H1 (cell line): ENCODE measurements around the gene MYO15B. TPM values are rescaled to one million over a fixed set of nuclear protein-coding genes. Genes with fewer than 3 reads are reported as not detected.

Experiments used
- CTCF ChIA-PET: fragments of 300-600 bp; sonication (Branson Sonifier 250); formaldehyde crosslinking; loops from one replicate; lab custom pipeline; 2021; ENCODE audit not compliant: partially characterized antibody; lab: Charles Lee
- POLR2A ChIA-PET: fragments of 300-600 bp; sonication (Branson Sonifier 250); formaldehyde crosslinking; loops from one replicate; lab custom pipeline; 2021; ENCODE audit warnings: inconsistent platforms; ENCODE audit not compliant: partially characterized antibody; lab: Charles Lee
- DNase-seq, 2 experiments: peaks; one replicate each; pipeline versions ENCODE4 v3.0.0 to v3.0.0-alpha.2; 2010 to 2022; ENCODE audit warnings: low spot score in 2 of 2, low read depth in 1 of 2, mixed read lengths in 1 of 2
- FAIRE-seq: peaks from 2 replicates; lab custom pipeline; 2011; peaks lifted over from hg19 to GRCh38; lab: Jason Lieb, UNC
- H2AFZ ChIP-seq: 2 replicates; pipeline ENCODE4 v1.8.1; 2012; ENCODE audit warnings: low read length, inconsistent platforms
- H2AK5ac ChIP-seq: 2 replicates; pipeline ENCODE4 v1.6.1; 2013; ENCODE audit warnings: low read depth, low read length
- H2BK120ac ChIP-seq: replicated peaks from 2 replicates; pipeline ENCODE3; 2013; ENCODE audit warnings: low read depth, low read length, inconsistent platforms
- H2BK12ac ChIP-seq: 2 replicates; pipeline ENCODE4 v1.6.1; 2013; ENCODE audit warnings: low read depth, low read length
- H2BK15ac ChIP-seq: 2 replicates; pipeline ENCODE4 v1.6.1; 2013; ENCODE audit warnings: low read length
- H2BK20ac ChIP-seq: 2 replicates; pipeline ENCODE4 v1.6.1; 2013; ENCODE audit warnings: low read length
- H2BK5ac ChIP-seq: 2 replicates; pipeline ENCODE4 v1.6.1; 2013; ENCODE audit warnings: low read depth, low read length
- H3K14ac ChIP-seq: 2 replicates; pipeline ENCODE4 v1.6.1; 2013; ENCODE audit warnings: inconsistent platforms; ENCODE audit not compliant: insufficient read length
- H3K18ac ChIP-seq: 2 replicates; pipeline ENCODE4 v1.6.1; 2013; ENCODE audit warnings: low read length; ENCODE audit errors: extremely low read depth
- H3K23ac ChIP-seq: 2 replicates; pipeline ENCODE4 v1.6.1; 2013; ENCODE audit warnings: inconsistent platforms; ENCODE audit not compliant: insufficient read length
- H3K23me2 ChIP-seq: 2 replicates; pipeline ENCODE4 v1.6.1; 2013; ENCODE audit warnings: low read depth, low read length
- H3K27ac ChIP-seq: 2 replicates; pipeline ENCODE4 v1.6.1; 2011; ENCODE audit warnings: low read depth, low read length, inconsistent platforms
- H3K27me3 ChIP-seq, 4 experiments: replicated peaks in 1 of 4; 1 replicate in 1 of 4; 2 replicates in 3 of 4; pipeline versions ENCODE4 v1.6.1 to v1.8.1; 2011 to 2013; ENCODE audit warnings: low read length in 3 of 4, mild to moderate bottlenecking in 3 of 4, inconsistent platforms in 2 of 4, mixed read lengths in 2 of 4, moderate library complexity in 1 of 4; ENCODE audit not compliant: control insufficient read depth in 3 of 4, insufficient read depth in 3 of 4; ENCODE audit errors: extremely low read depth in 1 of 4
- H3K36me3 ChIP-seq, 4 experiments: 2 replicates each; pipeline versions ENCODE4 v1.6.1 to v1.8.1; 2011 to 2013; ENCODE audit warnings: mild to moderate bottlenecking in 4 of 4, low read length in 3 of 4, moderate library complexity in 2 of 4, control low read depth in 1 of 4, inconsistent platforms in 1 of 4; ENCODE audit not compliant: insufficient read depth in 4 of 4, control insufficient read depth in 2 of 4
- H3K4ac ChIP-seq: replicated peaks from 2 replicates; pipeline ENCODE3; 2013; ENCODE audit warnings: low read length, low read depth, mixed read lengths, inconsistent platforms; ENCODE audit not compliant: insufficient read length
- H3K4me1 ChIP-seq, 4 experiments: replicated peaks in 1 of 4; 1 replicate in 1 of 4; 2 replicates in 3 of 4; pipeline versions ENCODE4 v1.6.1 to v1.8.1; 2011 to 2013; ENCODE audit warnings: low read length in 3 of 4, inconsistent platforms in 2 of 4, mixed read lengths in 1 of 4; ENCODE audit not compliant: insufficient read depth in 4 of 4, control insufficient read depth in 3 of 4
- H3K4me2 ChIP-seq, 2 experiments: 2 replicates each; pipeline versions ENCODE4 v1.6.1 to v1.8.1; 2011 to 2013; ENCODE audit warnings: low read depth in 2 of 2, low read length in 2 of 2, control low read depth in 1 of 2, inconsistent platforms in 1 of 2, mild to moderate bottlenecking in 1 of 2; ENCODE audit not compliant: insufficient read depth in 1 of 2
- H3K4me3 ChIP-seq, 4 experiments: fragments of 200-600, 300-600 bp in 1 of 4; sonication (generic), shearing (Covaris generic), sonication (Bioruptor Twin) in 1 of 4; 2 replicates each; pipeline versions ENCODE4 v1.5.1 to v1.8.1; 2011 to 2016; ENCODE audit warnings: low read length in 4 of 4, low read depth in 3 of 4, control low read depth in 2 of 4, inconsistent platforms in 2 of 4, mild to moderate bottlenecking in 2 of 4, mixed read lengths in 1 of 4, moderate library complexity in 1 of 4; ENCODE audit not compliant: insufficient read depth in 2 of 4; ENCODE audit errors: extremely low read depth in 1 of 4
- H3K56ac ChIP-seq: replicated peaks from 2 replicates; pipeline ENCODE3; 2013; ENCODE audit warnings: low read depth, mild to moderate bottlenecking, mixed read lengths, low read length, inconsistent platforms; ENCODE audit not compliant: insufficient read length
- H3K79me1 ChIP-seq: 2 replicates; pipeline ENCODE4 v1.6.1; 2013; ENCODE audit warnings: low read depth, low read length, control low read depth
- H3K79me2 ChIP-seq, 2 experiments: 2 replicates each; pipeline versions ENCODE4 v1.6.1 to v1.8.1; 2012 to 2013; ENCODE audit warnings: low read length in 2 of 2, mild to moderate bottlenecking in 2 of 2, inconsistent platforms in 1 of 2; ENCODE audit not compliant: insufficient read depth in 2 of 2, control insufficient read depth in 1 of 2
- H3K9ac ChIP-seq, 4 experiments: replicated peaks in 1 of 4; 1 replicate in 1 of 4; 2 replicates in 3 of 4; pipeline versions ENCODE4 v1.6.1 to v1.8.1; 2011 to 2013; ENCODE audit warnings: low read depth in 3 of 4, low read length in 3 of 4, control low read depth in 2 of 4, mild to moderate bottlenecking in 2 of 4, moderate library complexity in 2 of 4, inconsistent platforms in 1 of 4; ENCODE audit errors: extremely low read depth in 1 of 4
- H3K9me3 ChIP-seq, 2 experiments: 2 replicates each; pipeline versions ENCODE4 v1.6.1 to v1.8.1; 2012 to 2013; ENCODE audit warnings: mild to moderate bottlenecking in 2 of 2, moderate library complexity in 2 of 2, control low read depth in 1 of 2, inconsistent platforms in 1 of 2, low read depth in 1 of 2, low read length in 1 of 2, mixed read lengths in 1 of 2; ENCODE audit not compliant: insufficient read depth in 2 of 2
- H4K20me1 ChIP-seq, 2 experiments: replicated peaks in 1 of 2; 2 replicates each; pipeline versions ENCODE3 to v1.8.1; 2011 to 2013; ENCODE audit warnings: inconsistent platforms in 2 of 2, low read length in 2 of 2, mild to moderate bottlenecking in 1 of 2; ENCODE audit not compliant: insufficient read depth in 2 of 2, control insufficient read depth in 1 of 2
- H4K5ac ChIP-seq: 2 replicates; pipeline ENCODE4 v1.6.1; 2013; ENCODE audit warnings: low read length, low read depth, mixed read lengths, inconsistent platforms; ENCODE audit not compliant: insufficient read length
- H4K8ac ChIP-seq: 2 replicates; pipeline ENCODE4 v1.8.0; 2013; ENCODE audit warnings: mild to moderate bottlenecking, moderate library complexity, low read length, inconsistent platforms; ENCODE audit not compliant: insufficient read depth; ENCODE audit errors: extremely low read depth
- H4K91ac ChIP-seq: replicated peaks from 2 replicates; pipeline ENCODE3; 2013; ENCODE audit warnings: low read length, mixed read lengths, inconsistent platforms; ENCODE audit not compliant: insufficient read length
- BACH1 ChIP-seq: IDR thresholded peaks from 2 replicates; pipeline ENCODE4 v1.6.1; 2012; ENCODE audit warnings: low read length, improper control_type of control experiment
- KDM1A ChIP-seq: fragments of 200-600, 300-600 bp; sonication (generic); IDR thresholded peaks from 2 replicates; pipeline ENCODE4 v1.7.1; 2016; ENCODE audit warnings: mild to moderate bottlenecking, low read length, borderline replicate concordance
- KDM4A ChIP-seq: IDR thresholded peaks from one replicate; pipeline ENCODE4 v1.7.1; 2012; ENCODE audit warnings: low read depth, mild to moderate bottlenecking, moderate library complexity, low read length, inconsistent platforms; ENCODE audit not compliant: severe bottlenecking
- MAFK ChIP-seq: IDR thresholded peaks from 2 replicates; pipeline ENCODE4 v1.6.1; 2012; ENCODE audit warnings: low read depth, mild to moderate bottlenecking, improper control_type of control experiment, low read length
- NRF1 ChIP-seq: IDR thresholded peaks from 2 replicates; pipeline ENCODE4 v1.6.1; 2011; ENCODE audit warnings: mild to moderate bottlenecking, low read depth, low read length, improper control_type of control experiment
- RNF2 ChIP-seq: fragments of 200-900, 300-1000 bp; sonication (generic); IDR thresholded peaks from 2 replicates; pipeline ENCODE4 v1.7.1; 2016; ENCODE audit warnings: borderline replicate concordance, low read depth, mild to moderate bottlenecking, antibody characterized with exemption, low read length; ENCODE audit not compliant: poor library complexity, severe bottlenecking; ENCODE audit errors: missing control alignments
- SP4 ChIP-seq: IDR thresholded peaks from 2 replicates; pipeline ENCODE4 v1.6.1; 2012; ENCODE audit warnings: low read length, inconsistent platforms
- TAF1 ChIP-seq: IDR thresholded peaks from 2 replicates; pipeline ENCODE4 v1.6.1; 2011; ENCODE audit warnings: mild to moderate bottlenecking, low read depth, low read length
- TBP ChIP-seq: IDR thresholded peaks from 2 replicates; pipeline ENCODE4 v1.6.1; 2011; ENCODE audit warnings: low read depth, low read length, improper control_type of control experiment
- WGBS, 2 experiments: shearing (Covaris generic) in 1 of 2; methylation state at CpG; one replicate each; pipeline versions ENCODE4 v1.1.6 to v1.1.7; 2013 to 2015; ENCODE audit warnings: low lambda C conversion rate in 2 of 2, mixed read lengths in 2 of 2, inconsistent platforms in 1 of 2, low coverage in 1 of 2, missing lambda C conversion rate in 1 of 2; ENCODE audit not compliant: insufficient replicate concordance in 2 of 2, insufficient coverage in 1 of 2, insufficient read length in 1 of 2; ENCODE audit errors: extremely low coverage in 1 of 2, missing lambda C conversion rate in 1 of 2; 5-methylcytosine and 5-hydroxymethylcytosine counted together
- polyA plus RNA-seq, 7 experiments: library from polyadenylated mRNA; depleted of rRNA in 3 of 7; stranded (reverse) in 5 of 7; unstranded in 2 of 7; fragments of >200 nt in 5 of 7; fragments of 200-250 nt in 2 of 7; gene quantifications; 1 replicate in 5 of 7; 2 replicates in 1 of 7; 4 replicates in 1 of 7; pipeline versions ENCODE4 v1.2.1 to v1.2.3, GENCODE V29; 2011 to 2013; ENCODE audit warnings: missing spikeins in 2 of 7, mixed read lengths in 2 of 7
- total RNA-seq: library from RNA; stranded (reverse); fragmentation: NEBNext Ultra II Directional; extraction: Animal tissue kit (Norgen Biotek cat#: 25700); gene quantifications from 2 replicates; pipeline ENCODE4 v1.2.1, GENCODE V29; 2021
- TF ChIP-seq, protein P1 (sequence below): IDR thresholded peaks from 2 replicates; pipeline ENCODE4 v1.6.1; 2012; ENCODE audit warnings: low read length, inconsistent platforms

The MYO15B gene
- total and polyA plus RNA-seq, 2 of the 8 experiments (the other 6 are each of a cell fraction or from before 2014, with no cell fraction given) = 7.1 to 11.2 TPM

- H3K9ac ChIP-seq = no peak overlapping the region
- no peaks in the 10 kb centered on the region for H3K79me2 ChIP-seq
- H3K14ac ChIP-seq = no peak overlapping the region
- no peaks in the 10 kb centered on the region for H3K79me1 ChIP-seq
- peaks cover 0 to 1% of the 10 kb centered on the region in 2 experiments for H4K20me1 ChIP-seq
- no peak overlapping the region for H3K4ac ChIP-seq
- H3K4me3 ChIP-seq = no peak overlapping the region
- no peak overlapping the region for H2BK5ac ChIP-seq
- no peak overlapping the region for H2AFZ ChIP-seq
- H2BK20ac ChIP-seq = no peak overlapping the region
- H3K4me2 ChIP-seq = no peak overlapping the region
- H4K5ac ChIP-seq = no peak overlapping the region
- DNase-seq (no peak), FAIRE-seq (no peak)
- H3K4me1 ChIP-seq = peaks cover 0 to 4% (median 1%) of the 10 kb centered on the region in 4 experiments; a peak in 4 of 7 replicates
- no peak overlapping the region for H3K27ac ChIP-seq
- TF ChIP-seq MAFK (no peak), RNF2 (no peak), SP4 (no peak), NRF1 (no peak), TBP (no peak), TAF1 (no peak), KDM1A (no peak), BACH1 (no peak), KDM4A (no peak)
- TF ChIP-seq, protein P1, sequence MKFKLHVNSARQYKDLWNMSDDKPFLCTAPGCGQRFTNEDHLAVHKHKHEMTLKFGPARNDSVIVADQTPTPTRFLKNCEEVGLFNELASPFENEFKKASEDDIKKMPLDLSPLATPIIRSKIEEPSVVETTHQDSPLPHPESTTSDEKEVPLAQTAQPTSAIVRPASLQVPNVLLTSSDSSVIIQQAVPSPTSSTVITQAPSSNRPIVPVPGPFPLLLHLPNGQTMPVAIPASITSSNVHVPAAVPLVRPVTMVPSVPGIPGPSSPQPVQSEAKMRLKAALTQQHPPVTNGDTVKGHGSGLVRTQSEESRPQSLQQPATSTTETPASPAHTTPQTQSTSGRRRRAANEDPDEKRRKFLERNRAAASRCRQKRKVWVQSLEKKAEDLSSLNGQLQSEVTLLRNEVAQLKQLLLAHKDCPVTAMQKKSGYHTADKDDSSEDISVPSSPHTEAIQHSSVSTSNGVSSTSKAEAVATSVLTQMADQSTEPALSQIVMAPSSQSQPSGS = no peak
- no peak overlapping the region for H4K8ac ChIP-seq
- no peaks in the 10 kb centered on the region for H3K36me3 ChIP-seq
- CTCF ChIA-PET = interaction anchor here (0.6 to 59.2 kb wide), 8 partner anchors 5 to 683 kb away, joined by 3 to 2200 read pairs (median 8); partner anchors contain the start of genes LLGL2, RECQL5, SAP30BP and SMIM5
- H2AK5ac ChIP-seq = no peak overlapping the region
- H2BK120ac ChIP-seq = no peak overlapping the region
- H3K56ac ChIP-seq = no peak overlapping the region
- H3K27me3 ChIP-seq = no peaks in the 10 kb centered on the region; a peak in 2 of 7 replicates
- no peak overlapping the region for H3K23ac ChIP-seq
- H3K18ac ChIP-seq = no peak overlapping the region
- no peaks in the 10 kb centered on the region for H3K9me3 ChIP-seq
- WGBS, 2 experiments = 84% methylated on average over 9 of the region's 9 CpGs; no CpG with 5 or more reads in 1 of the 2 experiments
- no peak overlapping the region for H4K91ac ChIP-seq
- H3K23me2 ChIP-seq = no peaks in the 10 kb centered on the region
- no peak overlapping the region for H2BK15ac ChIP-seq
- POLR2A ChIA-PET = interaction anchor here (1.2 to 2.7 kb wide), 7 partner anchors 9 to 24 kb away, joined by 3 to 9 read pairs (median 5); partner anchors contain the start of gene SMIM5
- no peak overlapping the region for H2BK12ac ChIP-seq
These were observed 35.8 kb downstream of the MYO15B start for GRCh38 chr17:75623386-75623785.
